MCF 10A (cell line): ENCODE results near the gene CSF1. TPM values are rescaled to one million over a fixed set of nuclear protein-coding genes. Genes with fewer than 3 reads are reported as not detected.
"Not testable (repeated sequence)": the region's sequence is repeated elsewhere in the genome, so short reads cannot be mapped to it uniquely, and the experiment has no call there.

Experiments used
- BruUV-seq: library from RNA; stranded (reverse); fragments of 400-500 nt; replicated peaks from 2 replicates; lab custom pipeline; 2021; lab: Mats Ljungman, UMichigan
- CTCF ChIA-PET: fragments of 300-600 bp; sonication (Branson Sonifier 250); formaldehyde crosslinking; extraction: SDS; loops from one replicate; lab custom pipeline; 2021; ENCODE audit warnings: antibody characterized with exemption, inconsistent platforms; lab: Yijun Ruan, JAX
- POLR2A ChIA-PET: fragments of 300-600, 350-650 bp; sonication (Branson Sonifier 250); formaldehyde crosslinking; extraction: SDS; loops from one replicate; lab custom pipeline; 2020; ENCODE audit warnings: antibody characterized with exemption, inconsistent platforms; lab: Yijun Ruan, JAX
- DNase-seq: peaks from one replicate; pipeline ENCODE4 v3.0.0-alpha.2; 2018; ENCODE audit not compliant: unreplicated experiment
- H3K27ac Mint-ChIP-seq: one replicate; pipeline ENCODE4 v1.8.0; 2022; ENCODE audit warnings: mild to moderate bottlenecking, low read depth, mixed read lengths; ENCODE audit not compliant: unreplicated experiment
- H3K27me3 Mint-ChIP-seq: one replicate; pipeline ENCODE4 v1.8.0; 2022; ENCODE audit warnings: mixed read lengths; ENCODE audit not compliant: insufficient read depth, unreplicated experiment
- H3K36me3 Mint-ChIP-seq: one replicate; pipeline ENCODE4 v1.8.0; 2022; ENCODE audit warnings: mild to moderate bottlenecking, moderate library complexity, mixed read lengths; ENCODE audit not compliant: insufficient read depth, unreplicated experiment
- H3K4me1 Mint-ChIP-seq: one replicate; pipeline ENCODE4 v1.8.0; 2022; ENCODE audit warnings: mixed read lengths; ENCODE audit not compliant: insufficient read depth, unreplicated experiment
- H3K4me3 Mint-ChIP-seq: one replicate; pipeline ENCODE4 v1.8.0; 2022; ENCODE audit warnings: mild to moderate bottlenecking, moderate library complexity, mixed read lengths; ENCODE audit not compliant: unreplicated experiment
- H3K9me3 Mint-ChIP-seq: one replicate; pipeline ENCODE4 v1.8.0; 2022; ENCODE audit warnings: mixed read lengths; ENCODE audit not compliant: unreplicated experiment
- CTCF ChIP-seq: fragments of 200-600 bp; IDR thresholded peaks from one replicate; pipeline ENCODE4 v1.8.0; 2022; ENCODE audit warnings: antibody characterized with exemption, mild to moderate bottlenecking; ENCODE audit not compliant: unreplicated experiment
- intact Hi-C: fragments of 100-400 bp; cut with micrococcal nuclease; formaldehyde crosslinking; loops from 2 replicates; pipeline ENCODE4 v1.14.1; 2022
- total RNA-seq: library from RNA; stranded (reverse); gene quantifications from 2 replicates; pipeline ENCODE4 v1.2.3, GENCODE V29; 2022

Gene CSF1
- total RNA-seq, 1 experiment from 2014 or later = 6.3 TPM

DNA sequence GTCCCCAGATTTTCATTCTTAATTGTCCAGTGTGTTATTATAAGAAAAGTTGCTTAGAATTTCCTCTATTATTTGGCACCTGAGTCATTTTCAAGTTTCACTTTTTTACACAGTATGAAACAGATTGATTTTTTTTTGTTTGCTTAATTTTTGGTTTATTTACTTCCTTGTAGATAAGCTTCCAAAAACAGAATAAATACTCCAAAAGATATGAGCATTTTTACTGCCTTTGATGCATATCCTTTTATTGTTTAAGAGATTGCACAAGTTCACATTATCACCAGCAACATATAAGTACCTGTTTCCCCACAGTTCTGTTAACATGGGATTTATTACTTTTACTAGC lies 37.6 kb downstream of the CSF1 start:
- POLR2A ChIA-PET = interaction anchor here (0.6 kb wide), 1 partner anchor 35 kb away, joined by 4 read pairs; no protein-coding TSS in a partner anchor
- H3K27me3 Mint-ChIP-seq = no peaks in the 10 kb centered on the region
- no peak for DNase-seq
- no TSS peak for BruUV-seq
- H3K27ac Mint-ChIP-seq = no peak overlapping the region
- intact Hi-C loops = no loop called here
- H3K4me3 Mint-ChIP-seq = no peak overlapping the region
- peaks cover 12% of the 10 kb centered on the region for H3K4me1 Mint-ChIP-seq
- TF ChIP-seq CTCF = no peak
- peaks cover 6% of the 10 kb centered on the region for H3K9me3 Mint-ChIP-seq
- CTCF ChIA-PET = interaction anchor here (0.6 to 1.1 kb wide), 3 partner anchors 35 to 1453 kb away, joined by 3 to 4 read pairs (median 3); no protein-coding TSS in a partner anchor
- no peaks in the 10 kb centered on the region for H3K36me3 Mint-ChIP-seq

DNA sequence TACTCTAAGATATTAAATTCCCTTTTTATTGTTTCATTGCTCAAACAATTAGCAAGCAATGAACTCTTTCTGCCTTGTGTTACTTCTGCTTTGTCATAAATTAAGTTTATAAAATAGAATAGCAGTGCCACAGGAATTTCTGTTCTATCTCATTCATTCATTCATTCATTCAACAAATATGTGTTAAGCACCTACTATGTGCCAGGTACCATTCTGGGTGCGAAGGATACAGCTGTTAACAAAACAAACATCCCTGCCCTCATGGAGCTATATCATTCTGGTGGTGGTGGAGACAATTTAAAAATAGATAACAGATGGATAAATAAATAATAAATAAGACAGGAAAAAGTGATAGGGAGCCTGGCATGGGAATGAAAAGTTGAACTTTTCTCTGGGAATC lies 39.4 kb downstream of the CSF1 start:
- ChIA-PET CTCF (interaction anchor here (2.6 kb wide), 1 partner anchor 35 kb away, joined by 9 read pairs; the partner anchor contains the start of gene AHCYL1), POLR2A (interaction anchor here (1.3 kb wide), 1 partner anchor 12 kb away, joined by 3 read pairs; no protein-coding TSS in a partner anchor)
- no peak for TF ChIP-seq CTCF
- no peak overlapping the region for H3K4me3 Mint-ChIP-seq
- peaks cover 6% of the 10 kb centered on the region for H3K9me3 Mint-ChIP-seq
- no peaks in the 10 kb centered on the region for H3K27me3 Mint-ChIP-seq
- DNase-seq = no peak
- intact Hi-C loops = no loop called here
- no peaks in the 10 kb centered on the region for H3K36me3 Mint-ChIP-seq
- peaks cover 6% of the 10 kb centered on the region for H3K4me1 Mint-ChIP-seq
- no TSS peak for BruUV-seq
- no peak overlapping the region for H3K27ac Mint-ChIP-seq

DNA sequence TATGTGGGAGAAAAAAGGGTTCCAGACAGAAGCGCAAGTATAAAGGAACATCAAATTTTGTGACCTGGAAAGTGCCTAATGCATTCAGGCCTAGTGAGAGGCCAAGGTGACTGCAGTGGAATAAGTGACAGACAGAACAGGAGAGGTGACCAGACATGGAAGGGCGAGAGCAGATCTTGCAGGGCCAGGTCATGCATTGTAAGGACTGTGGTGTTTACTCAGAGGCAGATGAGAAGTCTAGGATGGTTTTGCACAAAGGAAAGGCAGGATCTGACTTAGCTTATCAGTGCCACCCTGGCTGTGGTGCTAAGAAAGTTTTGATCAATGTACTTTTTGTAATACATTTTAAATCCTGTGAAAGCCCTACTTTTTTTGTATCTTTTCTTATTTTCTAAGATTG lies 39.9 kb downstream of the CSF1 start:
- intact Hi-C loops = no loop called here
- Mint-ChIP-seq H3K27me3 (no peaks in the 10 kb centered on the region), H3K4me1 (peaks cover 6% of the 10 kb centered on the region), H3K27ac (no peak overlapping the region), H3K36me3 (no peaks in the 10 kb centered on the region), H3K9me3 (peaks cover 6% of the 10 kb centered on the region), H3K4me3 (no peak overlapping the region)
- TF ChIP-seq CTCF = no peak
- CTCF ChIA-PET = interaction anchor here (2.6 kb wide), 1 partner anchor 34 kb away, joined by 9 read pairs; the partner anchor contains the start of gene AHCYL1
- no peak for DNase-seq
- no TSS peak for BruUV-seq
- POLR2A ChIA-PET = interaction anchor here (1.3 kb wide), 1 partner anchor 11 kb away, joined by 3 read pairs; no protein-coding TSS in a partner anchor

GRCh38 chr1:109951501-109951900 lies 40.9 kb downstream of the CSF1 start:
- H3K4me1 Mint-ChIP-seq, H3K27me3 Mint-ChIP-seq, intact Hi-C loops, H3K4me3 Mint-ChIP-seq, H3K36me3 Mint-ChIP-seq, H3K27ac Mint-ChIP-seq, DNase-seq, H3K9me3 Mint-ChIP-seq, BruUV-seq: not testable (repeated sequence)
- CTCF ChIA-PET = interaction anchor here (0.7 to 2.6 kb wide), 4 partner anchors 29 to 107 kb away, joined by 3 to 9 read pairs (median 4); partner anchors contain the start of gene AHCYL1
- POLR2A ChIA-PET = interaction anchor here (1.3 kb wide), 1 partner anchor 10 kb away, joined by 3 read pairs; no protein-coding TSS in a partner anchor
